Astrocyte (in vitro differentiated cells and primary cell): ENCODE results near the gene DYNLT2B. TPM values are rescaled to one million over a fixed set of nuclear protein-coding genes. Genes with fewer than 3 reads are reported as not detected.
"Not testable (repeated sequence)": the region's sequence is repeated elsewhere in the genome, so short reads cannot be mapped to it uniquely, and the experiment has no call there.

Source experiments
- DNase-seq: peaks from one replicate; pipeline ENCODE4 v3.0.0-alpha.2; 2010; ENCODE audit warnings: low read depth
- FAIRE-seq: peaks from 2 replicates; lab custom pipeline; 2011; peaks lifted over from hg19 to GRCh38; lab: Jason Lieb, UNC
- H2AFZ ChIP-seq: 2 replicates; pipeline ENCODE4 v1.6.0; 2012; ENCODE audit warnings: low read depth, low read length, inconsistent platforms
- H3K27ac ChIP-seq: 2 replicates; pipeline ENCODE4 v1.5.1; 2011; ENCODE audit warnings: low read depth, low read length, inconsistent platforms
- H3K27me3 ChIP-seq: 2 replicates; pipeline ENCODE4 v1.6.0; 2011; ENCODE audit warnings: low read length, inconsistent platforms; ENCODE audit not compliant: insufficient read depth
- H3K36me3 ChIP-seq: 2 replicates; pipeline ENCODE4 v1.5.1; 2011; ENCODE audit warnings: low read length, inconsistent platforms; ENCODE audit not compliant: insufficient read depth
- H3K4me1 ChIP-seq: 2 replicates; pipeline ENCODE4 v1.5.1; 2011; ENCODE audit warnings: low read length, inconsistent platforms; ENCODE audit not compliant: insufficient read depth
- H3K4me2 ChIP-seq: 2 replicates; pipeline ENCODE4 v1.6.0; 2012; ENCODE audit warnings: low read length, inconsistent platforms
- H3K4me3 ChIP-seq: 2 replicates; pipeline ENCODE4 v1.5.1; 2011; ENCODE audit warnings: low read depth, mild to moderate bottlenecking, low read length, inconsistent platforms; ENCODE audit not compliant: insufficient read depth
- H3K79me2 ChIP-seq: 2 replicates; pipeline ENCODE4 v1.6.0; 2012; ENCODE audit warnings: mild to moderate bottlenecking, low read length, inconsistent platforms; ENCODE audit not compliant: insufficient read depth
- H3K9ac ChIP-seq: 2 replicates; pipeline ENCODE4 v1.6.0; 2012; ENCODE audit warnings: mild to moderate bottlenecking, low read length, inconsistent platforms
- H3K9me3 ChIP-seq: 2 replicates; pipeline ENCODE4 v1.5.1; 2012; ENCODE audit warnings: low read depth, mild to moderate bottlenecking, low read length, inconsistent platforms; ENCODE audit not compliant: insufficient read depth
- H4K20me1 ChIP-seq: 2 replicates; pipeline ENCODE4 v1.6.0; 2012; ENCODE audit warnings: low read length, inconsistent platforms; ENCODE audit not compliant: insufficient read depth
- H3K27ac Mint-ChIP-seq: one replicate; pipeline ENCODE4 v1.8.0; 2021; ENCODE audit warnings: mild to moderate bottlenecking, mixed read lengths; ENCODE audit not compliant: unreplicated experiment
- H3K27me3 Mint-ChIP-seq: one replicate; pipeline ENCODE4 v1.8.0; 2021; ENCODE audit warnings: low read depth, mixed read lengths; ENCODE audit not compliant: unreplicated experiment
- H3K36me3 Mint-ChIP-seq: one replicate; pipeline ENCODE4 v1.8.0; 2021; ENCODE audit warnings: low read depth, mixed read lengths; ENCODE audit not compliant: unreplicated experiment
- H3K4me1 Mint-ChIP-seq: one replicate; pipeline ENCODE4 v1.8.0; 2021; ENCODE audit warnings: low read depth, mixed read lengths; ENCODE audit not compliant: unreplicated experiment
- H3K4me3 Mint-ChIP-seq: one replicate; pipeline ENCODE4 v1.8.0; 2021; ENCODE audit warnings: mild to moderate bottlenecking, moderate library complexity, mixed read lengths; ENCODE audit not compliant: unreplicated experiment
- H3K9me3 Mint-ChIP-seq: one replicate; pipeline ENCODE4 v1.8.0; 2021; ENCODE audit warnings: mild to moderate bottlenecking, mixed read lengths; ENCODE audit not compliant: unreplicated experiment
- EZH2 ChIP-seq: IDR thresholded peaks from 2 replicates; pipeline ENCODE4 v1.6.1; 2012; ENCODE audit warnings: mild to moderate bottlenecking, low read length, inconsistent platforms; ENCODE audit not compliant: insufficient read depth
- total RNA-seq: library from RNA; stranded (reverse); gene quantifications from 2 replicates; pipeline ENCODE4 v1.2.1, GENCODE V29; 2021
- TF ChIP-seq, protein P1 (sequence below): IDR thresholded peaks from 2 replicates; pipeline ENCODE4 v1.5.1; 2011; ENCODE audit warnings: low read depth, mild to moderate bottlenecking, inconsistent platforms, low read length, moderate library complexity; ENCODE audit not compliant: insufficient read depth

Gene DYNLT2B
- total RNA-seq, 1 donor from 2014 or later = 10.9 TPM

DNA sequence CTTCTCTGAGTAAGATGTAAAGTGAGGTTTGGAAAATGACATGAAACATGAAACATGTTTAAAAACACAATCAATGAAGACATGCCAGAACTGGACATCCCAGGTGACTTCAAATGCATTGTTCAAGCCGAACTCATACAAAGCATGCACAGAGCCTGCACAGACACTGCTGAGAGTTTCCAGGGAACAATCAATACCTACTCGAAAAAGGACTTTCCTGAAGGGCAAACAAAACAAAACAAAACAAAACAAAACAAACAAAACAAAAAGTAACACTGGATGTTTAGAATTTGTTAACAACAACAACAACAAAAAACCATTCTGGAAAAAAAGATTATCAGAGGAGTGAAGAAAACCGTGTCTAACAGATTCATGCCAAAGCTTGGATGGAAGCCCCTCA, 30.7 kb upstream of the DYNLT2B start:
- DNase-seq (no peak), FAIRE-seq (no peak)
- Histone ChIP-seq H3K27ac (no peak overlapping the region), H3K36me3 (no peaks in the 10 kb centered on the region), H3K4me3 (no peak overlapping the region), H3K4me2 (no peak overlapping the region), H3K9me3 (no peaks in the 10 kb centered on the region), H3K4me1 (no peaks in the 10 kb centered on the region), H3K27me3 (no peaks in the 10 kb centered on the region), H3K9ac (no peak overlapping the region), H4K20me1 (no peaks in the 10 kb centered on the region), H2AFZ (no peak overlapping the region), H3K79me2 (no peaks in the 10 kb centered on the region)
- Mint-ChIP-seq H3K27me3 (no peaks in the 10 kb centered on the region), H3K27ac (no peak overlapping the region), H3K4me1 (no peaks in the 10 kb centered on the region), H3K9me3 (no peaks in the 10 kb centered on the region), H3K36me3 (peaks cover 28% of the 10 kb centered on the region), H3K4me3 (no peak overlapping the region)
- no peak for TF ChIP-seq EZH2
- TF ChIP-seq, protein P1, sequence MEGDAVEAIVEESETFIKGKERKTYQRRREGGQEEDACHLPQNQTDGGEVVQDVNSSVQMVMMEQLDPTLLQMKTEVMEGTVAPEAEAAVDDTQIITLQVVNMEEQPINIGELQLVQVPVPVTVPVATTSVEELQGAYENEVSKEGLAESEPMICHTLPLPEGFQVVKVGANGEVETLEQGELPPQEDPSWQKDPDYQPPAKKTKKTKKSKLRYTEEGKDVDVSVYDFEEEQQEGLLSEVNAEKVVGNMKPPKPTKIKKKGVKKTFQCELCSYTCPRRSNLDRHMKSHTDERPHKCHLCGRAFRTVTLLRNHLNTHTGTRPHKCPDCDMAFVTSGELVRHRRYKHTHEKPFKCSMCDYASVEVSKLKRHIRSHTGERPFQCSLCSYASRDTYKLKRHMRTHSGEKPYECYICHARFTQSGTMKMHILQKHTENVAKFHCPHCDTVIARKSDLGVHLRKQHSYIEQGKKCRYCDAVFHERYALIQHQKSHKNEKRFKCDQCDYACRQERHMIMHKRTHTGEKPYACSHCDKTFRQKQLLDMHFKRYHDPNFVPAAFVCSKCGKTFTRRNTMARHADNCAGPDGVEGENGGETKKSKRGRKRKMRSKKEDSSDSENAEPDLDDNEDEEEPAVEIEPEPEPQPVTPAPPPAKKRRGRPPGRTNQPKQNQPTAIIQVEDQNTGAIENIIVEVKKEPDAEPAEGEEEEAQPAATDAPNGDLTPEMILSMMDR = no peak

DNA sequence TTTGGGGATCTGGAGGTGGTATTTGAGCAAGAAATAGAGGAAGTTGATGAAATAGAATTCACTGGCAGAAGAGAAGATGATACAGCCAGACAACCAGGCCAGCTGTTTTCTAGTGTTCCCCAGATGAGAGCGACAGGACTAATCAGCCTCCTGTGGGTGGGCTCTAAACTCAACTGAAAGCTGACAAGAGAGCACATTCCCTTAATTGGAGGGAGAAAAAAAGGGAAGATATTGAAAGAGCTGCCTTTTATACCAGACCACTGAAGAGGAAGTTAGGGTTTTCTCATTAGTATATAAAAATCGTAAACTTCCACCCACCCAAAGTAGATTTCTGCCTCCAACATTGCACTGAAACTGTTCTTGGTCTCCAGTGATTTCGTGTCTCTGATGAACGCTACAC, 26.6 kb upstream of the DYNLT2B start:
- H3K9me3 ChIP-seq = no peaks in the 10 kb centered on the region
- no peaks in the 10 kb centered on the region for H3K79me2 ChIP-seq
- H3K9ac ChIP-seq = no peak overlapping the region
- H2AFZ ChIP-seq = no peak overlapping the region
- Mint-ChIP-seq H3K27ac (peak overlapping the region; percentile 27), H3K36me3 (peaks cover 26% of the 10 kb centered on the region), H3K9me3 (no peaks in the 10 kb centered on the region), H3K4me3 (no peak overlapping the region), H3K4me1 (peaks cover 6% of the 10 kb centered on the region), H3K27me3 (no peaks in the 10 kb centered on the region)
- H3K4me2 ChIP-seq = no peak overlapping the region
- H3K4me3 ChIP-seq = no peak overlapping the region
- no peak for TF ChIP-seq EZH2
- TF ChIP-seq, protein P1 = no peak
- H3K27ac ChIP-seq = no peak overlapping the region
- FAIRE-seq (no peak), DNase-seq (no peak)
- no peaks in the 10 kb centered on the region for H3K36me3 ChIP-seq
- H4K20me1 ChIP-seq = no peaks in the 10 kb centered on the region
- H3K4me1 ChIP-seq = peaks cover 9% of the 10 kb centered on the region
- no peaks in the 10 kb centered on the region for H3K27me3 ChIP-seq

- not testable (repeated sequence) for H3K36me3 ChIP-seq, H3K27ac ChIP-seq, H3K27ac Mint-ChIP-seq, H3K9ac ChIP-seq, H3K27me3 ChIP-seq, H3K4me3 Mint-ChIP-seq, H3K79me2 ChIP-seq, H3K9me3 ChIP-seq, H3K4me2 ChIP-seq, H3K4me3 ChIP-seq, H4K20me1 ChIP-seq, H3K4me1 Mint-ChIP-seq, H3K27me3 Mint-ChIP-seq, FAIRE-seq, H3K4me1 ChIP-seq, DNase-seq, H3K9me3 Mint-ChIP-seq, H2AFZ ChIP-seq
- H3K36me3 Mint-ChIP-seq = peaks cover 21% of the 10 kb centered on the region
Observed at GRCh38 chr3:196343917-196344316, 25.9 kb upstream of the DYNLT2B start.
